Activated CD4-positive, alpha-beta T cell treated with anti-CD3 and anti-CD28 coated beads, Interleukin-2, amount 10 ng/mL, durations not matched to agents 24 days and 14 days (primary cell): Measurements from ENCODE around the gene SLC35G2. TPM values are rescaled to one million over a fixed set of nuclear protein-coding genes. Genes with fewer than 3 reads are reported as not detected.

Source experiments
- DNase-seq: peaks from one replicate; pipeline ENCODE4 v3.0.0; 2022
- H3K27ac Mint-ChIP-seq: one replicate; pipeline ENCODE4 v1.8.0; 2022; ENCODE audit warnings: mild to moderate bottlenecking, mixed read lengths
- H3K27me3 Mint-ChIP-seq: one replicate; pipeline ENCODE4 v1.8.0; 2022; ENCODE audit warnings: mixed read lengths
- H3K36me3 Mint-ChIP-seq: one replicate; pipeline ENCODE4 v1.8.0; 2022; ENCODE audit warnings: low read depth, mild to moderate bottlenecking, mixed read lengths
- H3K4me1 Mint-ChIP-seq: one replicate; pipeline ENCODE4 v1.8.0; 2021; ENCODE audit warnings: mixed read lengths
- H3K4me3 Mint-ChIP-seq: one replicate; pipeline ENCODE4 v1.8.0; 2022; ENCODE audit warnings: mild to moderate bottlenecking, moderate library complexity, mixed read lengths
- H3K9me3 Mint-ChIP-seq: one replicate; pipeline ENCODE4 v1.8.0; 2021; ENCODE audit warnings: mixed read lengths
- intact Hi-C: fragments of 100-400 bp; cut with micrococcal nuclease; formaldehyde crosslinking; loops from one replicate; pipeline ENCODE4 v1.15.1; 2023
- total RNA-seq: library from RNA; stranded (reverse); gene quantifications from 2 replicates; pipeline ENCODE4 v1.2.3, GENCODE V29; 2022

The SLC35G2 gene
- total RNA-seq, 1 donor from 2014 or later, result 3.8 TPM

GRCh38 chr3:136903899-136904298, 85.0 kb downstream of the SLC35G2 start:
- intact Hi-C loops, result no loop called here
- H3K27ac Mint-ChIP-seq, result no peak overlapping the region

DNA sequence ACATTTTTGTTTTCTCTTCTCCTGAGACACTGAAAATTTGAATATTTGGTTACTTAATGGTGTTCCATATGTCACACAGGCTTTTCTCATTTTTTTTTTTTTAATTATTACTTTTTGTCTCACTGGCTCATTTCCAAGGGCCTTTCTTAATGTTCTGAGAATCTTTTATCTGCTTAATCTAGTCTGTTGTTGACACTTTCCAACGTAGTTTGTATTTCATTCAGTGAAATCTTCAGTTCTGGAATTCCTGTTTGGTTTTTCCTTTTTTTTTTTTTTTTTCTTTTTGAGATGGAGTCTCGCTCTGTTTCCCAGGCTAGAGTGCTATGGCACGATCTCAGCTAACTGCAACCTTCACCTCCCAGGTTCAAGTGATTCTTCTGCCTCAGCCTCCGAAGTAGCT, 85.8 kb downstream of the SLC35G2 start:
- DNase-seq, result no peak
- no peak overlapping the region for H3K4me3 Mint-ChIP-seq
- no peaks in the 10 kb centered on the region for H3K27me3 Mint-ChIP-seq
- no peak overlapping the region for H3K27ac Mint-ChIP-seq
- H3K36me3 Mint-ChIP-seq, result peaks cover 50% of the 10 kb centered on the region
- H3K9me3 Mint-ChIP-seq, result peaks cover 19% of the 10 kb centered on the region
- intact Hi-C loops, result no loop called here
- H3K4me1 Mint-ChIP-seq, result peaks cover 47% of the 10 kb centered on the region

More at GRCh38 chr3:136903899-136904298, 85.0 kb downstream of the SLC35G2 start:
- peaks cover 19% of the 10 kb centered on the region for H3K9me3 Mint-ChIP-seq
- peaks cover 57% of the 10 kb centered on the region for H3K36me3 Mint-ChIP-seq
- no peaks in the 10 kb centered on the region for H3K27me3 Mint-ChIP-seq
- no peak for DNase-seq
- H3K4me3 Mint-ChIP-seq, result no peak overlapping the region
- H3K4me1 Mint-ChIP-seq, result peaks cover 47% of the 10 kb centered on the region

Other genes starting within 250 kb of the SLC35G2 start
- gene STAG1, start 66.7 kb upstream of the SLC35G2 start, total RNA-seq, result 41.3 and 46.2 TPM in 2 replicates
- 34.7 and 35.3 TPM in 2 replicates for gene NCK1, start 43.1 kb downstream of the SLC35G2 start, total RNA-seq
- gene IL20RB, start 138.9 kb downstream of the SLC35G2 start, total RNA-seq, result 1.5 and 1.8 TPM in 2 replicates